Endothelial cell of umbilical vein (primary cell): ENCODE measurements around the gene FLT1. TPM values are rescaled to one million over a fixed set of nuclear protein-coding genes. Genes with fewer than 3 reads are reported as not detected.

Experiments used
- BruUV-seq: library from RNA; stranded (reverse); fragments of 400-500 nt; replicated peaks from 2 replicates; lab custom pipeline; 2021; lab: Mats Ljungman, UMichigan
- CTCF ChIA-PET: fragments of 300-600, 350-600 bp; sonication (Branson Sonifier 250); formaldehyde crosslinking; loops from one replicate; lab custom pipeline; 2021; ENCODE audit warnings: antibody characterized with exemption, inconsistent platforms; lab: Charles Lee
- POLR2A ChIA-PET: fragments of 300-600, 350-600 bp; sonication (Branson Sonifier 250); formaldehyde crosslinking; loops from one replicate; lab custom pipeline; 2021; ENCODE audit warnings: antibody characterized with exemption, inconsistent platforms; lab: Charles Lee
- DNase-seq: peaks from one replicate; pipeline ENCODE4 v3.0.0-alpha.2; 2011; ENCODE audit warnings: low read depth, low spot score
- FAIRE-seq: peaks from 2 replicates; lab custom pipeline; 2011; peaks lifted over from hg19 to GRCh38; lab: Jason Lieb, UNC
- H2AFZ ChIP-seq: 2 replicates; pipeline ENCODE4 v1.6.0; 2012; ENCODE audit warnings: low read depth, low read length, control low read depth, inconsistent platforms
- H3K27ac ChIP-seq: 2 replicates; pipeline ENCODE4 v1.5.1; 2011; ENCODE audit warnings: low read depth, mild to moderate bottlenecking, control low read depth, low read length, moderate library complexity; ENCODE audit not compliant: insufficient read depth
- H3K27me3 ChIP-seq, 2 experiments: 2 replicates each; pipeline versions ENCODE4 v1.6.0 to v1.6.1; 2011; ENCODE audit warnings: low read length in 2 of 2, mixed read lengths in 1 of 2; ENCODE audit not compliant: control insufficient read depth in 2 of 2, insufficient read depth in 2 of 2
- H3K36me3 ChIP-seq, 2 experiments: 2 replicates in 1 of 2; 3 replicates in 1 of 2; pipeline ENCODE4 v1.5.1; 2011; ENCODE audit warnings: low read length in 2 of 2, mild to moderate bottlenecking in 1 of 2, moderate library complexity in 1 of 2; ENCODE audit not compliant: control insufficient read depth in 2 of 2, insufficient read depth in 2 of 2; ENCODE audit errors: extremely low read depth in 1 of 2
- H3K4me1 ChIP-seq: 3 replicates; pipeline ENCODE4 v1.5.1; 2011; ENCODE audit warnings: mild to moderate bottlenecking, low read length; ENCODE audit not compliant: control insufficient read depth, insufficient read depth; ENCODE audit errors: extremely low read depth
- H3K4me2 ChIP-seq: 2 replicates; pipeline ENCODE4 v1.6.1; 2011; ENCODE audit warnings: low read length, control low read depth, mixed read lengths; ENCODE audit not compliant: insufficient read depth
- H3K4me3 ChIP-seq, 3 experiments: fragments of 200-600 bp in 1 of 3; sonication (generic), shearing (Covaris generic) in 1 of 3; replicated peaks in 1 of 3; 2 replicates each; pipeline ENCODE4 v1.5.1; 2011 to 2016; ENCODE audit warnings: control low read depth in 3 of 3, low read length in 3 of 3, mild to moderate bottlenecking in 2 of 3, inconsistent platforms in 1 of 3, low read depth in 1 of 3, moderate library complexity in 1 of 3; ENCODE audit not compliant: insufficient read depth in 1 of 3
- H3K79me2 ChIP-seq: 2 replicates; pipeline ENCODE4 v1.6.0; 2012; ENCODE audit warnings: low read length, inconsistent platforms; ENCODE audit not compliant: control insufficient read depth, insufficient read depth
- H3K9ac ChIP-seq: replicated peaks from 2 replicates; pipeline ENCODE3; 2011; ENCODE audit warnings: low read length, control low read depth; ENCODE audit not compliant: insufficient read depth; ENCODE audit errors: extremely low read depth
- H3K9me1 ChIP-seq: replicated peaks from 3 replicates; pipeline ENCODE4 v1.6.0; 2011; ENCODE audit warnings: mild to moderate bottlenecking, low read length; ENCODE audit not compliant: control insufficient read depth, insufficient read depth; ENCODE audit errors: extremely low read depth
- H3K9me3 ChIP-seq: replicated peaks from 2 replicates; pipeline ENCODE4 v1.5.1; 2012; ENCODE audit warnings: low read length, inconsistent platforms; ENCODE audit not compliant: control insufficient read depth, insufficient read depth
- H4K20me1 ChIP-seq: replicated peaks from 2 replicates; pipeline ENCODE3; 2011; ENCODE audit warnings: mild to moderate bottlenecking, low read length; ENCODE audit not compliant: control insufficient read depth, insufficient read depth; ENCODE audit errors: extremely low read depth
- EZH2 ChIP-seq: IDR thresholded peaks from 2 replicates; pipeline ENCODE4 v1.6.1; 2012; ENCODE audit warnings: borderline replicate concordance, low read depth, mild to moderate bottlenecking, moderate library complexity, low read length, inconsistent platforms; ENCODE audit not compliant: severe bottlenecking
- FOS ChIP-seq: IDR thresholded peaks from 2 replicates; pipeline ENCODE4 v1.6.1; 2011; ENCODE audit warnings: mild to moderate bottlenecking, low read length, moderate library complexity, borderline replicate concordance; ENCODE audit not compliant: insufficient read depth
- GATA2 ChIP-seq: IDR thresholded peaks from 2 replicates; pipeline ENCODE4 v1.7.0; 2011; ENCODE audit warnings: low read depth, mild to moderate bottlenecking, moderate library complexity, mixed read lengths, low read length; ENCODE audit not compliant: insufficient read length, insufficient read depth
- JUN ChIP-seq: IDR thresholded peaks from 2 replicates; pipeline ENCODE4 v1.6.1; 2011; ENCODE audit warnings: borderline replicate concordance, low read depth; ENCODE audit not compliant: insufficient read length, insufficient read depth
- MYC ChIP-seq: IDR thresholded peaks from one replicate; pipeline ENCODE4 v1.6.1; 2011; ENCODE audit warnings: mild to moderate bottlenecking, low read depth, low read length
- POLR2A ChIP-seq: IDR thresholded peaks from 2 replicates; pipeline ENCODE4 v1.6.1; 2012; ENCODE audit warnings: low read depth, mild to moderate bottlenecking, control low read depth, low read length
- POLR2AphosphoS5 ChIP-seq: IDR thresholded peaks from 2 replicates; pipeline ENCODE4 v1.6.1; 2012; ENCODE audit warnings: low read depth, mild to moderate bottlenecking, control low read depth, low read length, moderate library complexity; ENCODE audit not compliant: insufficient read depth
- dilution Hi-C: fragments of 300-500 bp; cut with MboI; formaldehyde crosslinking; loops from one replicate; pipeline ENCODE4 v1.15.0; 2019; ENCODE audit warnings: low sequenced_read_pairs; ENCODE audit not compliant: extremely low pct_ligation_motif_present
- intact Hi-C: fragments of 100-400 bp; cut with micrococcal nuclease; formaldehyde crosslinking; loops from one replicate; pipeline ENCODE4 v1.10.0; 2022
- polyA plus RNA-seq, 4 experiments: library from polyadenylated mRNA; depleted of rRNA in 3 of 4; stranded (reverse) in 3 of 4; unstranded in 1 of 4; fragments of >200 nt; gene quantifications; 2 replicates each; pipeline versions ENCODE4 v1.2.1 to v1.2.3, GENCODE V29; 2011 to 2012; ENCODE audit warnings: missing spikeins in 1 of 4
- total RNA-seq: library from RNA; stranded (reverse); gene quantifications from 2 replicates; pipeline ENCODE4 v1.2.3, GENCODE V29; 2021
- TF ChIP-seq, protein P1 (sequence below), 2 donors: IDR thresholded peaks; 1 replicate in 1 of 2; 2 replicates in 1 of 2; pipeline ENCODE4 v1.5.1; 2011; ENCODE audit warnings: low read length in 2 of 2, mild to moderate bottlenecking in 2 of 2, moderate library complexity in 2 of 2, control low read depth in 1 of 2, inconsistent platforms in 1 of 2, low read depth in 1 of 2; ENCODE audit not compliant: insufficient read depth in 1 of 2; ENCODE audit errors: extremely low read depth in 1 of 2
- TF ChIP-seq, protein P2 (sequence below): IDR thresholded peaks from 2 replicates; pipeline ENCODE4 v1.6.1; 2011; ENCODE audit not compliant: insufficient read depth, insufficient read length

Gene FLT1
- total and polyA plus RNA-seq, 2 donors (not counting 3 experiments of a cell fraction or from before 2014, with no cell fraction given) = 16.0 to 104 TPM

DNA sequence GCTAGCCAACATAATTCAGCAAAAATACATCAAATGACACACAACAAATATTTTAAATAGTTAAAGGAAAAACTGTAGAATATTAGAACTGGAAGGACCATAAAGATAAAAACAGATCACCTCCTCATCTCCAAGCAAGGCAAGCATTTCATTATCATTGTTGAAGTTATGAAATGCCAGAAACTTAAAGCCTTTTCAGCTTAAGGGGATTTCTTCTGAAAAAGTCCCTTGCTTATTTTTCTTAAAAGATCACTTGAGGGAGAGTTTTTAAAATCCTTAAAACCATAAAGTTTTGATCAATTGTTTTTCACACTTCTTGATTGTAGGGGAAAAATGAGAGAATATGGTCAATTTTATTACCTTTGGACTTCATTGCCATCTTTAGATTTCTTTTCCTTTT is 37.4 kb downstream of the FLT1 start:
- intact Hi-C loops = no loop called here
- no peak overlapping the region for H3K4me3 ChIP-seq
- H3K4me1 ChIP-seq = peaks cover 14% of the 10 kb centered on the region
- ChIA-PET POLR2A (interaction anchor here (0.7 kb wide), 1 partner anchor 180 kb away, joined by 6 read pairs; no protein-coding TSS in a partner anchor), CTCF (interaction anchor here (0.6 to 1.1 kb wide), 2 partner anchors 18 to 339 kb away, joined by 3 read pairs; no protein-coding TSS in a partner anchor)
- FAIRE-seq (no peak), DNase-seq (no peak)
- no TSS peak for BruUV-seq
- H3K9me1 ChIP-seq = no peaks in the 10 kb centered on the region
- H3K4me2 ChIP-seq = no peak overlapping the region
- peaks cover 9% of the 10 kb centered on the region for H3K79me2 ChIP-seq
- TF ChIP-seq GATA2 = no peak
- TF ChIP-seq MYC = no peak
- TF ChIP-seq JUN = no peak
- TF ChIP-seq EZH2 = no peak
- no peak for TF ChIP-seq FOS
- TF ChIP-seq POLR2AphosphoS5 = no peak
- TF ChIP-seq, protein P1, sequence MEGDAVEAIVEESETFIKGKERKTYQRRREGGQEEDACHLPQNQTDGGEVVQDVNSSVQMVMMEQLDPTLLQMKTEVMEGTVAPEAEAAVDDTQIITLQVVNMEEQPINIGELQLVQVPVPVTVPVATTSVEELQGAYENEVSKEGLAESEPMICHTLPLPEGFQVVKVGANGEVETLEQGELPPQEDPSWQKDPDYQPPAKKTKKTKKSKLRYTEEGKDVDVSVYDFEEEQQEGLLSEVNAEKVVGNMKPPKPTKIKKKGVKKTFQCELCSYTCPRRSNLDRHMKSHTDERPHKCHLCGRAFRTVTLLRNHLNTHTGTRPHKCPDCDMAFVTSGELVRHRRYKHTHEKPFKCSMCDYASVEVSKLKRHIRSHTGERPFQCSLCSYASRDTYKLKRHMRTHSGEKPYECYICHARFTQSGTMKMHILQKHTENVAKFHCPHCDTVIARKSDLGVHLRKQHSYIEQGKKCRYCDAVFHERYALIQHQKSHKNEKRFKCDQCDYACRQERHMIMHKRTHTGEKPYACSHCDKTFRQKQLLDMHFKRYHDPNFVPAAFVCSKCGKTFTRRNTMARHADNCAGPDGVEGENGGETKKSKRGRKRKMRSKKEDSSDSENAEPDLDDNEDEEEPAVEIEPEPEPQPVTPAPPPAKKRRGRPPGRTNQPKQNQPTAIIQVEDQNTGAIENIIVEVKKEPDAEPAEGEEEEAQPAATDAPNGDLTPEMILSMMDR (IDR thresholded peaks at IDR 0.05; ENCODE audit: extremely low read depth in 1 of 2, insufficient read depth in 1 of 2, low read depth in 1 of 2, low read length in 2 of 2) = no peak
- TF ChIP-seq, protein P2, sequence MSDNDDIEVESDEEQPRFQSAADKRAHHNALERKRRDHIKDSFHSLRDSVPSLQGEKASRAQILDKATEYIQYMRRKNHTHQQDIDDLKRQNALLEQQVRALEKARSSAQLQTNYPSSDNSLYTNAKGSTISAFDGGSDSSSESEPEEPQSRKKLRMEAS = no peak
- TF ChIP-seq POLR2A = no peak
- no peak overlapping the region for H2AFZ ChIP-seq
- dilution Hi-C loops = no loop called here
- no peaks in the 10 kb centered on the region for H3K9me3 ChIP-seq
- no peaks in the 10 kb centered on the region for H4K20me1 ChIP-seq
- no peaks in the 10 kb centered on the region for H3K27me3 ChIP-seq
- H3K27ac ChIP-seq = no peak overlapping the region
- H3K36me3 ChIP-seq = peaks cover 10 to 11% of the 10 kb centered on the region in 2 experiments
- H3K9ac ChIP-seq = no peak overlapping the region
